Karpas-422 (cell line): ENCODE measurements around the gene ZNF318. TPM values are rescaled to one million over a fixed set of nuclear protein-coding genes. Genes with fewer than 3 reads are reported as not detected.
A peak's percentile ranks its signal among the peaks of the same experiment; 100 is the strongest.
"Not testable (repeated sequence)": the region's sequence is repeated elsewhere in the genome, so short reads cannot be mapped to it uniquely, and the experiment has no call there.

Experiments used
- DNase-seq: peaks from one replicate; pipeline ENCODE4 v3.0.0-alpha.2; 2015
- H2AFZ ChIP-seq: fragments of 200-600 bp; sonication (generic); 2 replicates; pipeline ENCODE4 v1.6.1; 2014; ENCODE audit warnings: antibody characterized with exemption, low read length, mixed read lengths
- H3K27ac ChIP-seq: fragments of 200-600 bp; sonication (generic); 2 replicates; pipeline ENCODE4 v1.5.1; 2014; ENCODE audit warnings: mild to moderate bottlenecking, low read length, moderate library complexity
- H3K27me3 ChIP-seq: fragments of 200-600 bp; sonication (generic); 2 replicates; pipeline ENCODE4 v1.6.1; 2014; ENCODE audit warnings: low read length, mixed read lengths
- H3K36me3 ChIP-seq: fragments of 200-600 bp; sonication (generic); 2 replicates; pipeline ENCODE4 v1.6.1; 2014; ENCODE audit warnings: low read length, mixed read lengths; ENCODE audit not compliant: insufficient read depth
- H3K4me1 ChIP-seq: fragments of 200-600 bp; sonication (generic); 2 replicates; pipeline ENCODE4 v1.6.1; 2014; ENCODE audit warnings: mild to moderate bottlenecking, low read length, mixed read lengths
- H3K4me2 ChIP-seq: fragments of 200-600 bp; sonication (generic); 2 replicates; pipeline ENCODE4 v1.6.1; 2014; ENCODE audit warnings: low read length, low read depth, mild to moderate bottlenecking; ENCODE audit not compliant: poor library complexity, severe bottlenecking
- H3K4me3 ChIP-seq: fragments of 200-600 bp; sonication (generic); 2 replicates; pipeline ENCODE4 v1.5.1; 2014; ENCODE audit warnings: mild to moderate bottlenecking, antibody characterized with exemption, low read length, mixed read lengths
- H3K79me2 ChIP-seq: fragments of 200-600 bp; sonication (generic); 2 replicates; pipeline ENCODE4 v1.6.1; 2014; ENCODE audit warnings: mild to moderate bottlenecking, low read length, mixed read lengths
- H3K9ac ChIP-seq: fragments of 200-600 bp; sonication (generic); 2 replicates; pipeline ENCODE4 v1.6.0; 2014; ENCODE audit warnings: low read length
- H3K9me2 ChIP-seq: fragments of 200-600 bp; sonication (generic), shearing (Covaris generic); replicated peaks from 2 replicates; pipeline ENCODE4 v1.6.0; 2014; ENCODE audit warnings: mild to moderate bottlenecking, low read length, moderate library complexity; ENCODE audit not compliant: insufficient read depth
- H3K9me3 ChIP-seq: fragments of 300-700, 200-600 bp; sonication (generic); 2 replicates; pipeline ENCODE4 v1.6.1; 2014; ENCODE audit warnings: low read length, mixed read lengths
- H4K20me1 ChIP-seq: fragments of 200-600 bp; sonication (generic); 2 replicates; pipeline ENCODE4 v1.6.1; 2014; ENCODE audit warnings: mild to moderate bottlenecking, antibody characterized with exemption, low read length, low read depth; ENCODE audit not compliant: insufficient read depth
- total RNA-seq: library from RNA; depleted of rRNA; stranded (reverse); fragments of >200 nt; shearing (Covaris generic); gene quantifications from 2 replicates; pipeline ENCODE4 v1.2.3, GENCODE V29; 2014; ENCODE audit warnings: low replicate concordance

Gene ZNF318
- total RNA-seq, 1 experiment from 2014 or later, result 61.8 TPM

GRCh38 chr6:43361269-43361668, 8.2 kb downstream of the ZNF318 start:
- peak overlapping the region; percentile 9; the same call in 1 of the 2 replicates for H3K27ac ChIP-seq
- no peak overlapping the region for H3K4me3 ChIP-seq
- H3K4me2 ChIP-seq, result no peak overlapping the region
- no peaks in the 10 kb centered on the region for H3K9me3 ChIP-seq
- H3K4me1 ChIP-seq, result peaks cover 44% of the 10 kb centered on the region
- H3K27me3 ChIP-seq, result no peaks in the 10 kb centered on the region
- H2AFZ ChIP-seq, result no peak overlapping the region
- DNase-seq, result no peak
- H3K79me2 ChIP-seq, result peaks cover 92% of the 10 kb centered on the region
- no peak overlapping the region for H3K9ac ChIP-seq
- no peaks in the 10 kb centered on the region for H3K9me2 ChIP-seq
- peaks cover 68% of the 10 kb centered on the region for H3K36me3 ChIP-seq
- no peaks in the 10 kb centered on the region for H4K20me1 ChIP-seq

DNA sequence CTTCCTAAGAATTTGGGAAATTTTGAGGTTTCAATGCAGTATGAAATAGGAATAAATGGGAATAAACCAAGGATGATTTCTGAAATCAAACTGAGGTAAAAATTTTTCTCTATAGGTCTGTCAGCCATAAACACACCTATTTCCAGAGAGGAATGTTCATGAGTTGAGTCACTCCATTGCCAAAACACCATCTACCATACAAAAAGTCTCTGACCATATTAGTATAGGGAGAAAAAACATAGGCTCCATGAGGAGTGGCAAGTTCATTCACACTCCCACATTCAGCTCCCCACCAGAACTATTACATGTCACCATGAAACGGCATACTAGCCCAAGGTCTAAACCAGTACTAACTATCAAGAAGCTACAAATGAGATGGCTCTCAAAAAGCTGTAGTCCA, 9.6 kb downstream of the ZNF318 start:
- H4K20me1 ChIP-seq, result no peaks in the 10 kb centered on the region; the same call in 1 of the 2 replicates

GRCh38 chr6:43359381-43359780, 10.1 kb downstream of the ZNF318 start:
- Histone ChIP-seq H3K27ac (no peak overlapping the region), H4K20me1 (no peaks in the 10 kb centered on the region; the same call in 1 of the 2 replicates), H3K4me2 (no peak overlapping the region), H3K9ac (no peak overlapping the region), H3K4me3 (no peak overlapping the region), H2AFZ (no peak overlapping the region), H3K9me3 (no peaks in the 10 kb centered on the region), H3K4me1 (peaks cover 25% of the 10 kb centered on the region), H3K9me2 (no peaks in the 10 kb centered on the region), H3K36me3 (peaks cover 76% of the 10 kb centered on the region), H3K79me2 (peaks cover 92% of the 10 kb centered on the region), H3K27me3 (no peaks in the 10 kb centered on the region)
- no peak for DNase-seq

More for the DNA sequence above, 9.6 kb downstream of the ZNF318 start:
- H3K9me2 ChIP-seq, result no peaks in the 10 kb centered on the region
- H3K4me2 ChIP-seq, result no peak overlapping the region
- no peak overlapping the region for H3K4me3 ChIP-seq
- no peak overlapping the region for H3K27ac ChIP-seq
- peaks cover 30% of the 10 kb centered on the region for H3K4me1 ChIP-seq
- peaks cover 92% of the 10 kb centered on the region for H3K79me2 ChIP-seq
- no peaks in the 10 kb centered on the region for H3K9me3 ChIP-seq
- no peak overlapping the region for H3K9ac ChIP-seq
- DNase-seq, result no peak
- peaks cover 76% of the 10 kb centered on the region for H3K36me3 ChIP-seq
- H3K27me3 ChIP-seq, result no peaks in the 10 kb centered on the region
- H2AFZ ChIP-seq, result no peak overlapping the region

DNA sequence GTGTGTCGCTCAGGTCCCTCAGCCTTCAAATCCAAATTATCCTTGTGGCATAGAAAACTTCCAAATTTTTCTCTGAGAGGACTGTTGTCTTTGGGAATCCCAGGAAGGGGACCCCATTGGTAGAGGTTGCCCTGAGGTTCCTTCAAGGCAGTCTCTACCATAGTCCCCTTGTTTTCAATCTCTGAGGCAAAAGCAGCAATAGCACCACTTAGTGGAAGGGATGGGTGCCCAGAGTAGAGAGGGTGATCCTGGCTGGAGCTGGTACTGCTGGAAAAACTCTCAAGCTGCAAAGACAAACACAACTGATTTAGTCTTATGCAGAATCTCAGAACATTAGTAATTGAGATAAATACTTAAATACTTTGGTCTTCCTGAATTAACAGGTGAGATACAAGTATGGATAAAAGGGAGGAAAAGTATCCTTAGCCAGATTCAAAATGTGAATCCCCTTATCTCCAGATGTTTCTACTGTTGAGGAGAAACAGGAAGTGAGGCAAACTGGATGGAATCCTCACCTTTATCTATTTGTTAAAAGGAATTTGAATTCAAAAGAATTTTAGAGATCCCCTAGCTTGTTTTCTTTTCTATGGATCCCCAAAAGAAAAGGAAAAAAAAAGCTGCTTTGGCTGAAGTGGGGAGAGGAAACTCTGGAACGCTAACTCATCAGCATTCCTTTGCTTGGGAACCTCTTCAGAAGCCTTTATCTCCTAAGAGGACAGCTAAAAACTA, 13.4 kb downstream of the ZNF318 start:
- Histone ChIP-seq H3K4me3 (no peak overlapping the region), H3K9me2 (no peaks in the 10 kb centered on the region), H4K20me1 (no peaks in the 10 kb centered on the region; the same call in 1 of the 2 replicates), H3K4me1 (peaks cover 5% of the 10 kb centered on the region; the same call in 1 of the 2 replicates), H3K79me2 (peaks cover 72% of the 10 kb centered on the region), H3K27ac (no peak overlapping the region), H3K4me2 (no peak overlapping the region), H2AFZ (no peak overlapping the region), H3K36me3 (peaks cover 73% of the 10 kb centered on the region), H3K9me3 (no peaks in the 10 kb centered on the region), H3K9ac (no peak overlapping the region), H3K27me3 (no peaks in the 10 kb centered on the region)
- DNase-seq, result peak; percentile 72

GRCh38 chr6:43351951-43352350, 17.5 kb downstream of the ZNF318 start:
- H3K9ac ChIP-seq, H3K9me3 ChIP-seq, H3K9me2 ChIP-seq, H3K4me2 ChIP-seq, H3K27ac ChIP-seq, H4K20me1 ChIP-seq, H3K4me3 ChIP-seq, H3K4me1 ChIP-seq, H2AFZ ChIP-seq, H3K27me3 ChIP-seq, DNase-seq: not testable (repeated sequence)
- peaks cover 44% of the 10 kb centered on the region for H3K79me2 ChIP-seq
- peaks cover 59% of the 10 kb centered on the region for H3K36me3 ChIP-seq

DNA sequence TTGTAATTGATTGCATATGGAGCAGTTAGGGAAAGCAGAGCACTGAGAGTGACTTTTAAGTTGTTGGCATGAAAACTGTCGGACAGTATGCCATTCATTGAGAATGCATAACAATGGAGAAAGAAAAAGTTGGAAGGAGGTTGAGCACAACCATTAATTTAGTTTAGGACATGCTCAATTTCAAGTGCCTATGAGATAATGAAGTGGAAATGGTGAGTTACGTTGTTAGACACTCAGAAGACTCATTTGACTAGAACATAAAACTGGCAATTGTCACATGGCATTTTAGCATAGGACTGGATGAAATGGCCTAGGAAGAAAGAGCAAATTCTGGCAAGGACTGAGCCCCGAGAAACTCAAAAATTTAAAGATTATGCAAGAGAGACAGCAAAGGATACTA, 22.0 kb downstream of the ZNF318 start:
- H3K79me2 ChIP-seq, result peaks cover 26% of the 10 kb centered on the region; the same call in 1 of the 2 replicates

GRCh38 chr6:43347021-43347420, 22.4 kb downstream of the ZNF318 start:
- no peak overlapping the region for H3K4me3 ChIP-seq
- 0 out of 2 replicates have a peak, but pooled peaks cover 3% of the 10 kb centered on the region for H4K20me1 ChIP-seq
- no peak for DNase-seq
- no peak overlapping the region for H2AFZ ChIP-seq
- no peaks in the 10 kb centered on the region for H3K27me3 ChIP-seq
- H3K4me2 ChIP-seq, result no peak overlapping the region
- H3K4me1 ChIP-seq, result peaks cover 6% of the 10 kb centered on the region
- H3K27ac ChIP-seq, result no peak overlapping the region
- no peaks in the 10 kb centered on the region for H3K9me2 ChIP-seq
- H3K36me3 ChIP-seq, result peaks cover 57% of the 10 kb centered on the region; the same call in 1 of the 2 replicates
- no peaks in the 10 kb centered on the region for H3K9me3 ChIP-seq
- no peak overlapping the region for H3K9ac ChIP-seq
- peaks cover 23% of the 10 kb centered on the region; the same call in 1 of the 2 replicates for H3K79me2 ChIP-seq

More for the DNA sequence above, 22.0 kb downstream of the ZNF318 start:
- H2AFZ ChIP-seq, result no peak overlapping the region
- H4K20me1 ChIP-seq, result 0 out of 2 replicates have a peak, but pooled peaks cover 3% of the 10 kb centered on the region
- H3K4me1 ChIP-seq, result 0 out of 2 replicates have a peak, but pooled peaks cover 4% of the 10 kb centered on the region
- DNase-seq, result no peak
- H3K4me2 ChIP-seq, result no peak overlapping the region
- no peaks in the 10 kb centered on the region for H3K9me3 ChIP-seq
- H3K9me2 ChIP-seq, result no peaks in the 10 kb centered on the region
- H3K4me3 ChIP-seq, result no peak overlapping the region
- no peak overlapping the region for H3K27ac ChIP-seq
- peaks cover 58% of the 10 kb centered on the region; the same call in 1 of the 2 replicates for H3K36me3 ChIP-seq
- no peak overlapping the region for H3K9ac ChIP-seq
- H3K27me3 ChIP-seq, result no peaks in the 10 kb centered on the region

GRCh38 chr6:43346243-43346642, 23.2 kb downstream of the ZNF318 start:
- H3K79me2 ChIP-seq, result peaks cover 23% of the 10 kb centered on the region; the same call in 1 of the 2 replicates

More at GRCh38 chr6:43346243-43346642, 23.2 kb downstream of the ZNF318 start:
- H3K4me3 ChIP-seq, H3K9ac ChIP-seq, H3K9me3 ChIP-seq, H3K27ac ChIP-seq, H4K20me1 ChIP-seq, H3K9me2 ChIP-seq, H2AFZ ChIP-seq, DNase-seq, H3K27me3 ChIP-seq, H3K4me2 ChIP-seq: not testable (repeated sequence)
- H3K36me3 ChIP-seq, result peaks cover 62% of the 10 kb centered on the region; the same call in 1 of the 2 replicates
- H3K4me1 ChIP-seq, result peaks cover 12% of the 10 kb centered on the region
